Osteocyte (in vitro differentiated cells): ENCODE data around the gene GMEB2. TPM values are rescaled to one million over a fixed set of nuclear protein-coding genes. Genes with fewer than 3 reads are reported as not detected.

Source experiments
- DNase-seq: peaks from one replicate; pipeline ENCODE4 v3.0.0; 2021; ENCODE audit warnings: mixed read lengths; ENCODE audit not compliant: unreplicated experiment; ENCODE audit errors: extremely low spot score
- H3K27ac Mint-ChIP-seq: one replicate; pipeline ENCODE4 v1.8.0; 2021; ENCODE audit warnings: mild to moderate bottlenecking, mixed read lengths; ENCODE audit not compliant: unreplicated experiment
- H3K27me3 Mint-ChIP-seq: one replicate; pipeline ENCODE4 v1.8.0; 2021; ENCODE audit warnings: mixed read lengths; ENCODE audit not compliant: unreplicated experiment
- H3K36me3 Mint-ChIP-seq: one replicate; pipeline ENCODE4 v1.8.0; 2021; ENCODE audit warnings: mixed read lengths; ENCODE audit not compliant: unreplicated experiment
- H3K4me1 Mint-ChIP-seq: one replicate; pipeline ENCODE4 v1.8.0; 2021; ENCODE audit warnings: mixed read lengths; ENCODE audit not compliant: unreplicated experiment
- H3K4me3 Mint-ChIP-seq: one replicate; pipeline ENCODE4 v1.8.0; 2021; ENCODE audit warnings: mild to moderate bottlenecking, moderate library complexity, mixed read lengths; ENCODE audit not compliant: unreplicated experiment
- H3K9me3 Mint-ChIP-seq: one replicate; pipeline ENCODE4 v1.8.0; 2021; ENCODE audit warnings: mixed read lengths; ENCODE audit not compliant: unreplicated experiment
- CTCF ChIP-seq: fragments of 200-600 bp; sonication (generic); IDR thresholded peaks from 2 replicates; pipeline ENCODE4 v1.5.0; 2021; ENCODE audit warnings: antibody characterized with exemption, mild to moderate bottlenecking, moderate library complexity
- total RNA-seq: library from RNA; stranded (reverse); gene quantifications from 2 replicates; pipeline ENCODE4 v1.2.1, GENCODE V29; 2021

Gene GMEB2
- total RNA-seq, 1 donor from 2014 or later = 12.1 TPM

DNA sequence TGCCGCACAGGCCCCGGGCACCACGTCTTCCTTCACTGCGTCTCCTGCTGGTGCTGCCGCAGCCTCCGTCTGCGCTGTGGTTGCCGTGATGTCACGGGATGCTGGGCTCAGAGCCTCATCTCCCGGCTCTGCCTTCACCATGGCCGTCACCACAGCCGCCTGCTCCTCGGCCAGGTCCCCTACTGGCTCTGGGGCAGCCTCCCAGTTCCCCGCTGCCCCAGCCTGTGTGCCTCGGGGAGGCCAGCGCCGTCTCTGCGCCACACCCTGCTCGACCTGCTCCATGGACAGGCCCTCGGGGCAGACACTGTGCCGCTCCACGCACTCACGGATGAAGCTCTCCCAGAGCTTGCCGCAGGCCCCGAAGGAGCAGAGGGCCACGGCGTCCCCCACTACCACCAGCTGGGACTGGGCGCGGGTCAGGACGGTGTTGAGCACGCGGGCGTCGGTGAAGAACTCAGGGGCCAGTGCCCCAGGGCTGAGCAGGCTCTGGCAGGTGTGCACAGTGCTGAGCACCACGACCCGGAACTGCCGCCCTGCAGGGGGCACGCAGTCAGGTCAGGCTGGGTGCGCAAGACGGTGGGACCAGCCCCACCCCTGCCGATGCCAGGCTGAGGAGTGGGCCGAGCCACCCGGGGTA, 61.1 kb downstream of the GMEB2 start:
- Mint-ChIP-seq H3K4me1 (no peaks in the 10 kb centered on the region), H3K4me3 (no peak overlapping the region)

GRCh38 chr20:63565021-63565698, 61.7 kb downstream of the GMEB2 start:
- peaks cover 2% of the 10 kb centered on the region for H3K4me1 Mint-ChIP-seq
- H3K27ac Mint-ChIP-seq = no peak overlapping the region
- H3K36me3 Mint-ChIP-seq = peaks cover 4% of the 10 kb centered on the region
- no peaks in the 10 kb centered on the region for H3K27me3 Mint-ChIP-seq
- DNase-seq = no peak
- no peaks in the 10 kb centered on the region for H3K9me3 Mint-ChIP-seq
- TF ChIP-seq CTCF = no peak
- no peak overlapping the region for H3K4me3 Mint-ChIP-seq

More for the DNA sequence above, 61.1 kb downstream of the GMEB2 start:
- Mint-ChIP-seq H3K27ac (no peak overlapping the region), H3K27me3 (no peaks in the 10 kb centered on the region), H3K9me3 (no peaks in the 10 kb centered on the region), H3K36me3 (no peaks in the 10 kb centered on the region)
- no peak for TF ChIP-seq CTCF
- no peak for DNase-seq

DNA sequence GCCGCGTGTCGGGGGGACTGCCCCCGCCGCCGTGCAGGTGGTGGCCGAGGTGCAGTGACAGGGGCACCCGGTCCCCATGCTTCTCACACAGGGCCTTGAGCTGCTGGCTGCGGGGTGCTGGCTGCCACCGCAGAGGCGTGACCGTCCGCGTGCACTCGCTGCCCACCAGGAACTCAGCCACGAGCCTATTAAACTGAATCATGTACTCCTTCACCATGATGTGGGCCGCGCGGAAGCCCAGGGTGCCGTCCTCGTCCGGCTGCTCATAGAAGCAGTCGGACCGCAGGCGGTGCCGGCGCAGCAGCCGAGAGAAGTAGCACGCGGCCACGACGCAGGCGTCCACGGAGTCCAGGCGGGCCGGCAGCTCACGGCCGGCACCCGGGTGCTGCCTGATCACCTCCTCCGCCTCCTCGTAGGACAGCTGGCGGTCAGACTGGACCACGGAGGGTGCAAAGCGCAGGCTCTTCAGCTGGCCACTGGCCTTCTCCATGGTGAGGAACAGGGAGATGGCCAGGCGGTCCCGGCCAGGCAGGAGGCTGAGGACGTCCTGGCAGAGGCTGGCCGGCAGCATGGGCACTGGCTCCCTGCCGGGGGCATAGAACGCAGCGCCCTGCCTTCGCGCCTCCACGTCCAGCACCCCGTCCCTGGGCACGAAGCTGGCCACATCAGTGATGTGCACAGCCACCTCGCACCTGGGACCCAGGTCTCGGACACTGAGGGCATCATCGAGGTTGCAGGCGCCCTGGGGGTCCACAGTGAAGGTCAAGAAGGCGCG, 62.7 kb downstream of the GMEB2 start:
- no peak for TF ChIP-seq CTCF
- Mint-ChIP-seq H3K4me3 (no peak overlapping the region), H3K27me3 (no peaks in the 10 kb centered on the region), H3K9me3 (no peaks in the 10 kb centered on the region), H3K36me3 (peaks cover 4% of the 10 kb centered on the region), H3K4me1 (peaks cover 2% of the 10 kb centered on the region), H3K27ac (no peak overlapping the region)
- DNase-seq = no peak

DNA sequence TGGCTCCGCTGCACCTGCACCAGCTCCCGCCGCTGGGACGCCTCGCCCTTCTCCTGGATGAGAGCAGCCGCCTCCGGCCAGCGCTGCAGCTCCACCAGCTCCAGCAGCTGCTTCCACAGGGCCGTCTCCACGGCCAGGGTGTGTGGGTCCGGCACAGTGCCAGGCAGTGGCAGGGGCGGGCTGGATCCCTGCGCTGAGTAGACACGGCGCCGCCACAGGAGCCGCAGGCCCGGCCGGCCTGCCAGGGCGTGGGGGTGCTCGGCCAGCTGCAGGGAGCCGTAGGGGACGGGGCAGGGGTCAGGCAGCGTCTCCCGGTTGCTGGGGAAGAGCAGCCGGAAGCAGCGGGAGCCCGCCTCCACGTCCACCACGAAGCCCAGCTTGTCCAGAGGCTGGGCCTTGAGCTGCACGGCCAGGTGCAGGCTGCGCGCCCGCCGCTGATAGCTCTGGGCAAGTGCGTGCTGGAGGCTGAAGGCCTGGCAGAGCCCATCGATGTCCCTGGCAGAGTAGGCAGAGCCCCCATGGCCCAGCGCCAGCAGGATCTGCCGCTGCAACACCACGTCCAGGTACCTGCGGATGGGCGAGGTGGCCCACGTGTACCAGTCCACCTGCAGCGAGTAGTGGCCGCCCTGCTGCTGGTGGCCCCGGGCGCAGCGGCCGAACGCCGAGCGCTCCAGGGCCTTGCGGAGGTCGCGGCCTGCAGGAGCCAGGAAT, 63.5 kb downstream of the GMEB2 start:
- Mint-ChIP-seq H3K27me3 (no peaks in the 10 kb centered on the region), H3K4me3 (no peak overlapping the region), H3K36me3 (peaks cover 4% of the 10 kb centered on the region), H3K9me3 (no peaks in the 10 kb centered on the region), H3K4me1 (peaks cover 2% of the 10 kb centered on the region), H3K27ac (no peak overlapping the region)
- no peak for TF ChIP-seq CTCF
- no peak for DNase-seq
